OCI-LY1 (cell line): ENCODE results near the gene TLX3.

Experiments used
- EZH2 ChIP-seq: fragments of 200-600 bp; sonication (generic), shearing (Covaris generic); IDR thresholded peaks from 2 replicates; pipeline ENCODE4 v1.8.0; 2017; ENCODE audit warnings: borderline replicate concordance, mixed run types, mild to moderate bottlenecking, antibody characterized with exemption, low read length, moderate library complexity, mixed read lengths
- TF ChIP-seq, protein P1 (sequence below): fragments of 200-600 bp; sonication (generic), shearing (Covaris generic); IDR thresholded peaks from 2 replicates; pipeline ENCODE4 v1.5.1; 2017; ENCODE audit warnings: mild to moderate bottlenecking, antibody characterized with exemption, low read length, moderate library complexity, mixed read lengths

DNA sequence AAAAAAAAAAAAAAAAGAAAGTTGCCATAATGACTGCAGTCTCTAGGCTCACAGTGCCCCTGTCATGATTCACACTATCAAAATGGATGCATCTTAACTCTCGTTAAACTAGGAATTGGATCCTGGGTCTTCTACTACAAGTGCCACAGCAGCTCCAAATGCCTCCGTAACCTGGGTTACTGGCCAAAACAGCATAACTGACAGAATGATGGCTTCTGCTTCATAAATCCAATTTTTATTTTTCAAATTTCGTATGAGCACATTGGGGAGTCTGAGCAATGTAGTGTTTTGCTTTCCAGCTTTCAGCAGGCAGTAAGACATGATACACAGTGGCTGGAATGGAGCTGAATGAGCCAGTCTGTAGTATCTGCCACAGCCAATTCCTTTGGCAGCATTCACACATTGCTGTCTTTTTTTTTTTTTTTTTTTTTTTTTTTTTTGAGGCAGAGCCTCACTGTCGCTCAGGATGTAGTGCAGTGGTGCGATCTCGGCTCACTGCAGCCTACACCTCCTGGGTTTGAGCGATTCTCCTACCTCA lies 42.6 kb downstream of the TLX3 start:
- no peak for TF ChIP-seq EZH2
- TF ChIP-seq, protein P1, sequence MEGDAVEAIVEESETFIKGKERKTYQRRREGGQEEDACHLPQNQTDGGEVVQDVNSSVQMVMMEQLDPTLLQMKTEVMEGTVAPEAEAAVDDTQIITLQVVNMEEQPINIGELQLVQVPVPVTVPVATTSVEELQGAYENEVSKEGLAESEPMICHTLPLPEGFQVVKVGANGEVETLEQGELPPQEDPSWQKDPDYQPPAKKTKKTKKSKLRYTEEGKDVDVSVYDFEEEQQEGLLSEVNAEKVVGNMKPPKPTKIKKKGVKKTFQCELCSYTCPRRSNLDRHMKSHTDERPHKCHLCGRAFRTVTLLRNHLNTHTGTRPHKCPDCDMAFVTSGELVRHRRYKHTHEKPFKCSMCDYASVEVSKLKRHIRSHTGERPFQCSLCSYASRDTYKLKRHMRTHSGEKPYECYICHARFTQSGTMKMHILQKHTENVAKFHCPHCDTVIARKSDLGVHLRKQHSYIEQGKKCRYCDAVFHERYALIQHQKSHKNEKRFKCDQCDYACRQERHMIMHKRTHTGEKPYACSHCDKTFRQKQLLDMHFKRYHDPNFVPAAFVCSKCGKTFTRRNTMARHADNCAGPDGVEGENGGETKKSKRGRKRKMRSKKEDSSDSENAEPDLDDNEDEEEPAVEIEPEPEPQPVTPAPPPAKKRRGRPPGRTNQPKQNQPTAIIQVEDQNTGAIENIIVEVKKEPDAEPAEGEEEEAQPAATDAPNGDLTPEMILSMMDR = no peak
